AG04449 (cell line): Measurements from ENCODE around the gene LIMS2.

Source experiments
- CTCF ChIA-PET: fragments of 350-600 bp; formaldehyde crosslinking; extraction: SDS; loops from one replicate; lab custom pipeline; 2021; ENCODE audit warnings: antibody characterized with exemption; lab: Yijun Ruan, JAX
- POLR2A ChIA-PET: fragments of 400-600, 350-600 bp; formaldehyde crosslinking; extraction: SDS; loops from one replicate; lab custom pipeline; 2020; ENCODE audit warnings: antibody characterized with exemption, inconsistent platforms; lab: Yijun Ruan, JAX
- DNase-seq: peaks from one replicate; pipeline ENCODE4 v3.0.0-alpha.2; 2010; ENCODE audit warnings: low read depth, low spot score
- H3K4me3 ChIP-seq: 2 replicates; pipeline ENCODE4 v1.5.1; 2011; ENCODE audit warnings: low read depth, mild to moderate bottlenecking, control low read depth, low read length
- CTCF ChIP-seq: IDR thresholded peaks from one replicate; pipeline ENCODE4 v1.5.1; 2011; ENCODE audit warnings: mild to moderate bottlenecking, moderate library complexity, low read length, control low read depth, inconsistent platforms; ENCODE audit not compliant: insufficient read depth; ENCODE audit errors: missing control alignments

Gene LIMS2

GRCh38 chr2:127665267-127665893 lies 9.9 kb downstream of the LIMS2 start:
- CTCF ChIA-PET, result interaction anchor here (1.4 to 3.4 kb wide), 2 partner anchors 15 kb away, joined by 4 to 21 read pairs; no protein-coding TSS in a partner anchor
- no peak for DNase-seq
- POLR2A ChIA-PET, result no interaction called here
- no peak for TF ChIP-seq CTCF
- H3K4me3 ChIP-seq, result no peak overlapping the region

GRCh38 chr2:127664895-127665225 lies 10.5 kb downstream of the LIMS2 start:
- DNase-seq, result no peak
- H3K4me3 ChIP-seq, result no peak overlapping the region
- ChIA-PET POLR2A (interaction anchor here (0.9 kb wide), 1 partner anchor 138 kb away, joined by 3 read pairs; no protein-coding TSS in a partner anchor), CTCF (interaction anchor here (3.4 kb wide), 1 partner anchor 15 kb away, joined by 21 read pairs; no protein-coding TSS in a partner anchor)
- no peak for TF ChIP-seq CTCF

GRCh38 chr2:127664065-127664894 lies 11.1 kb downstream of the LIMS2 start:
- DNase-seq, result no peak
- no peak overlapping the region for H3K4me3 ChIP-seq
- ChIA-PET POLR2A (interaction anchor here (0.9 kb wide), 1 partner anchor 138 kb away, joined by 3 read pairs; no protein-coding TSS in a partner anchor), CTCF (interaction anchor here (3.4 kb wide), 1 partner anchor 14 kb away, joined by 21 read pairs; no protein-coding TSS in a partner anchor)
- TF ChIP-seq CTCF, result no peak

- CTCF ChIA-PET, result interaction anchor here (1.3 to 3.4 kb wide), 2 partner anchors 12 to 13 kb away, joined by 4 to 21 read pairs; partner anchors contain the start of gene LIMS2
- no peak for TF ChIP-seq CTCF
- DNase-seq, result no peak
- no peak overlapping the region for H3K4me3 ChIP-seq
- POLR2A ChIA-PET, result no interaction called here
Measured at GRCh38 chr2:127663566-127664064, 11.7 kb downstream of the LIMS2 start.

GRCh38 chr2:127662937-127663565 lies 12.3 kb downstream of the LIMS2 start:
- POLR2A ChIA-PET, result no interaction called here
- DNase-seq, result no peak
- CTCF ChIA-PET, result interaction anchor here (1.3 to 3.4 kb wide), 2 partner anchors 12 to 13 kb away, joined by 4 to 21 read pairs; partner anchors contain the start of gene LIMS2
- no peak overlapping the region for H3K4me3 ChIP-seq
- TF ChIP-seq CTCF, result no peak
